Activated CD8-positive, alpha-beta memory T cell treated with anti-CD3 and anti-CD28 coated beads, Interleukin-2, amount 50 U/mL, for 48 hours (primary cell): ENCODE data around the gene BRCC3.
"Not testable (repeated sequence)": the region's sequence is repeated elsewhere in the genome, so short reads cannot be mapped to it uniquely, and the experiment has no call there.

Experiments
- DNase-seq: peaks from one replicate; pipeline ENCODE4 v3.0.0-alpha.2; 2020

The BRCC3 gene

GRCh38 chrX:155148166-155148565 lies 76.9 kb downstream of the BRCC3 start:
- DNase-seq = not testable (repeated sequence)

DNA sequence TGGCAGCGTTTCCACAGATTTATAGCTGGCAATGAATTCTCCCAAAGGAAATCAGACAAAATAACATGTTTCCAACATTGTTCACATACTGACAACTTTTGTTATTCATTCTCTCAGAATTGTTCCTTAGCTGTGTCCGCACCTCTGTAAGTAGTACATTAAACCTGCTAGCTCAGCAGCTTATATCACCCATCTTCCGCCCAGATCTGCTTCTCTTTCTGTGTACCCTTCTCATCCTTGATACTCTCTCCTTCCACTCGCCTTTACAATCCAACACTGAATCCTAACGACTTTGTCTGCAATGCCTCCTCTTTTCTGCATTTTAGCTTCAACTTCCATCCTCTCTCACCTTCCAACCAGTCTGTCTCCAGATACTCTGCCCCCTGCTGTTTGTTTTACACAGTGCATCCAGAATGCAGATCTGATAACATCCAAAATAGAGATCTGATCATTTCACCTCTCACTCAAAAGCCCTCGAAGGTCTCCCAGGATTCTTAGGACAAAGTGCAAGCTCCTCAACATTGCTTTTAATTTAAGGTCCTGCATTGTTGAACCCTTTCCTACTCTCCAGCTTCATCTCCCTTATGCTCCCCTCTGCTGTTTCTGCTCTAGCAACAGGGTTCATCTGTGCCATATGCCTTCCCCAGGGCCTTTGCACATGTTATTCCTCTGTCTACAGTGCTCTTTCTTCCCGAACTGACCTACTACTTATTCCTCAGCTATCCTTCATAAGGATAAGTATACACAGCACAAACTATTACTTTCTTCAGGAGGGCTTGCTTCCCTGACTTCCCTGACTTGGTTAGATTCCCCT lies 77.6 kb downstream of the BRCC3 start:
- peak; percentile 49 for DNase-seq

GRCh38 chrX:155169881-155170280 lies 98.6 kb downstream of the BRCC3 start:
- no peak for DNase-seq
